Stimulated activated CD4-positive, alpha-beta T cell treated with anti-CD3 and anti-CD28 coated beads, Interleukin-15, amount 100 ng/mL, for 48 hours (primary cell): Measurements from ENCODE around the gene TBC1D4.

Experiments used
- DNase-seq, 2 donors: peaks; one replicate each; pipeline ENCODE4 v3.0.0-alpha.2; 2020; ENCODE audit warnings: low read depth in 2 of 2

Gene TBC1D4

DNA sequence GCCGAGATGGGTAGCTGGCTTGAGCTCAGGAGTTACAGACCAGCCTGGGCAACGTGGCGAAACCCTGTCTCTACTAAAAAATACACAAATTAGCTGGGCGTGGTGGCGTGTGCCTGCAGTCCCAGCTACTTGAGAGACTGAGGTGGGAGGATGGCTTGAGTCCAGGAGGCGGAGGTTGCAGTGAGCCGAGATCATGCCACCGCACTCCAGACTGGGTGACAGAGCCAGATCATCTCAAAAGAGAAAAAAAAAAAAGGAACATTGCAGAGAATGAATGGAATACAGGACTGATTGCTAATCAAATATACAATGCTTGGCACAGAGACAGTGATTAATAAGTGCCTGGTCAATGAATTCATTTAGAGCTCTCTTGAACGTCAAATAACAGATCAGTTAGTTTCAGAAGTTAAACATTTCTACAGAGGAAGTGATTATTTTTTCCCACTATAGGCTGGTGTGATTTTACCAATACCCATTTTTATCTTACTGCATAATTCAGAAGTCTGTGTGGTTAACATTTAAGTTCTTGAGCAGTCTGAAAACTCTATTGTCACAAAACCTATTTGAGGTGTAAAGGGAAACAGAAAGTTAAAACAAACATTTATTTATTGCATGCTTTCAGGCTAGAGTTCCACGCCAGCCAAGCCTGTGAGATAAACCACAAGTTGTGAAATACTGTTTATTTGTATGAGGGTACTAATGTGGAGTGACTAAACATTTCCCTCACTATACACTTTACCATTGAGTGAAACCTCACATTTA is 7.7 kb upstream of the TBC1D4 start:
- DNase-seq: no peak

DNA sequence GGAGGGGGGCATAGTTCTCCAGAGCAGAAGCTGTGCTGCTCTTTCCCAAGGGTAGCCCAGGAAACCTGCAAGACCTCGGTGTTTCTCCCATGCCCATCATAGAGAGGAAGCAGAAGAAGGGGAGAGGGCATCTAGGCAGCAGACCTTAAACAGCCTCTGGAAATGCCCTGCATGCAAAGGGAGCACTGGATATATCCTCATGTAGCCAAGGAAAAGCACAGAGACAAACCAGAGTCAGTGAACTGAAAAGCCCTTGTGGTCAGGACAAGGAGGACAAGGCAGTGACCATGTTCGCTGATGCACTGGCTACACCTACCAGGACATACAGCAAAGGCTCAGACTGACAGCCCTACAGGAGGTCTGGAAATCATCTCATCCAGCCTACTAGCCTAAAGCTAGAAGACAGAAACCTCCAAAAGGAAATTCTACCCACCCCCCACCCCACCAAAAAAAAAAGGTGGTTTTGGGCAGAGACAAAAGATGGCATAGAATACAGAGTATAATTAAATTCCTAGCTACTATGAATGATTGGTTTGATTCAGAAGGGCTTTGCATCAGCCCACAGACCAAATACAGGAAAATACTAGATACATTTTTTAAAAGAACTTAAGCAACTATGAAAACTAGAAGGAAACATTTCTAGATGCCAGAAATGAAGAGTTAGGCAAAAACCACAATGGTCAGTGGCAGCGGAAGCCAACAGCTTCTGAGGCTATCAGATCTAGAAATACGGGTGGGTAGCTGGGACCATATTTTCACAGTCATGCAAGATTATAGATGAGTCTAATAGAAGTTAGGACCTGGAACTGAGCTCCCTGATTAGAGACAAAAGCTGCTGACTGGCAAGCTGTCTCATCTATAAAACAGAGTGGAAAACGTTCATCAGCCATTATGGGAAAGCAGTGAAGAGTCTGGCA is 4.4 kb upstream of the TBC1D4 start:
- DNase-seq: no peak

DNA sequence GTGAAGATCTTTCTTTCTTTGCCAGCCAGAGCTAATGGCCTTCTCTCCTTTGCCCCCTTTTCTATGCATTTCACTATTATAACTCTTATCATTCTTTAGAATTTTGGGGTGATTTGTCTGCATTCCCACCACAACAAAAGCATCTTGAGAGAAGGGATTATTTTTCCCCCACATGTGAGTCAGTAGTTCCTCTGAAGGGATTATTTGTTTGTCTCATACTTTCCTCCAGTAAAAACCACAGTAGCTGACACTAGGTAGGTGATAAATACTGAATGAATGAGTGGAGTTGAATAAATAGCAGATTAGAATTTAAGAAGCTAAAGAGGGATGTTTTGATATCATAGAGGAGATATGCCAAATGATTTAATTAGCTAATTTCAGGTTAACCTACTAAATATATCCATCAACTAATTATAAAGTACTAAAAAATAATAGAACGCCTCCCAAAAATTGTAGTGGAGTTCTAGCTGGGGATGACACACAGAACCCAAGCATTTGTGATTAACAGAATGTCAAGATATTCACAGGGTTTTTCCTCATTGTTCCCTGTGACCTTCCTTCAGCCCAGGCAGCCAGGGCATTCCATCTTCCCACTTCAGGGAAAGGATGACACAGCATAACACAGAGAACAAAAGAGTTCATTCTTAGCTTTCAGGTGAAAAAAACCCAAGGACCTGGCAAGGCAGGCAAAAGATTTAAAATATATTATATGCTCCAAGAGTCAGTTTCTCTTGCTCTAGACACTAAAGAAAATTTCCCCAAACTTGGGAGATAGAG is 3.5 kb upstream of the TBC1D4 start:
- no peak for DNase-seq

DNA sequence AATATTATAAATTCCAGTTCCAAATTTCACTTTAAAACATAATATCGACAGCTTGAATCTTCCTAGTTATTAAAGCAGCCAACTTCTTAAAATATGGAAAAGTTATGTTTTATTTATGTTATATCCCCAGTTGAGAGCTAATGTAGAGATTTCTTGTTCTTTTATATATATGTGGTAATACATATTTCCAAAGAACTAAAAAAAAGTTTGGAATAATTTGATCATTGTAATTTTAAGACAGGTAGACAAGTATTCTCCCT is 781 bp upstream of the TBC1D4 start:
- DNase-seq: no peak

DNA sequence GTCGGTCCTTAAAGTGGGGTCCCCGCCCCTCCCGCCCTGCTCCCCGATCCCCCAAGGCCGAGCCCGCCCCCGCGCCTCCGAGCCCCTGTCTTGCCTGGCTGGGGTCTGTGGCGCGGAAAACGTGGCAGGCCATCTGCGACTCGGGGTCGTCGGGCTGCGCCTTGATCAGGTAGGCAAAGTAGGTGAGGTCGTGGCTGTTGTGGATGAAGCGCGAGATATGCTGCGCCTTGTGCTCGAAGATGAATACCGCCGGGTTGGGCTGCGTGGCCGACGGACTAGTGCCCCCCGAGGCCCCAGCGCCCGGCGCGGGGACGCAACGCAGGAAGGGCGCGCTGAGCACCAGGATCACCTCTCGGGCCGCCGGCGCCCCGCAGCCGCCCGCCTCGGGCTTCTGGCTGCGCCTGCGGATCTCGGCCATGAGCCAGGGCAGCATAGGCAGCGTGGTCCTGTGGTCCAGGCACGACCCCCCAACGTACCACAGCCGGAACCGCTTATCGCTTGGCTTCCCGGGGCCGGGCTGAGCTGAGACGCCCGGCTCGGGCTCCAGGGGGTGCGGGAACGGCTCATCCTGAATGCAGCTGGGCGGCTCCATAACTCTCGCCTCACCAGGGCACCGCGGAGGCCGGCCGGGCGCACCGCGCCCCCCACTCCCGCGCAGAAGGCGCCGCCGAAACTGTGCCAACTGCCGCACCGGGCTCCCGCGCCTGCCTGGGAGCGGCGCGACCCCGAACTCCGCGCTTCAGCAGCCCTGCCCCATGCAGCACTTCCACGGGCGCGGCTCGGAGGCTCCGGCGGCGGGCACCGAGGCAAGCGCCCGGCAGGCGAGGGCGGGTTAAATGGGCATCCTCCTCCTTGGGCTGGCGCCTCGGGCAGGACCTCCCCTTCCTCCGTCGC is 546 bp downstream of the TBC1D4 start:
- no peak for DNase-seq

DNA sequence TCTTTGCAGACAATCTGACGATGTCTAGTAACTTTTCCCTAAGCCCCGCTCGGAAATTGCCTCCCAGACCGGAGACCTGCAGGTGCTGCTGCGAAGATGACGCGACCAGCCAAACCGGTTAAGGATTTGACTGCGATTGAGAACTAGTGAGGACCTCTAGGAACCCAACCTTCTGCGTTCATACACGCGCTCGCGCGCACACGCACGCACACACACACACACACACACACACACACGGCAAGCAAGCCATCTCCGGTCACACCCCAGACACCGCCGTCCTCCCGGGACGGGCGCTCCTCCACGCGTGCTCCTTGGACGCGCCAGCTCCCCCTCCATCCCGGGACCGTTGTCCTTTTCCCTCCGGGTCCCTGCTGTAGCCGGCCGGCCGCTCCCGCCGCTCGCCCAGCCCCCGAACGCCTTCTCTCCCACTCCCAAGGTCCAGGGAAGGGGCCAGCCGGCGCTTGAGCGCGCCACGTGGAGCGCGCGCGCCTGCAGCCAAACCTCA is 1.2 kb downstream of the TBC1D4 start:
- peak in 1 of 2 donors; percentile 16 for DNase-seq

DNA sequence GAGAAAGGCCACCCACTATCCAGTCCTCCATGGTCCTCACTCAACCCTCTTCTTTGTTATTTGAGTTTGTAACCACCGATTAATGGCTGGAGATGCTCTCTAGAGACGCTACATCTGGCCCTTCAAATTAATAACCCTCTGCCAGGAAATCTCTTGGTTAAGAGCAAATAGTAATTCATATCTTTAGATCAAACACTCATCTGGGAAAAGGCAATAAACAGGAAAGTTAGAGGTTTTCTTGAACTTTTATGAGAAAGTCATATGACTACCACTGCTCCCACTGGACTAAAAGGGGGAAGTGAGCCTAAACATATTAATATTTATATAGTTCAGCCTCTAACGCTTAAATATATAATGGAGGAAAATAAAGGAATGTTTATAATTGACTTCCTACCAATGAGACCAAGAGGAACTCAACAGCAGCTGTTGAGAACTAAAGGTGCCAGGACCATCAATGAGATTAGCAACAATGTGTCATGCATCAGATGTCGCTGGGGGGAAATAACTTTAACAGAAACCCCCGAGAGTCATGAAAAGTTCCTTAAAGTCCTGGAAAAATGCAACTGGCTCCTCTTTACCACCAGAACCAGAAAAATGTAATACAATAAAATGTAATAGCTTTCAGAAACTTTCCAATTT is 2.7 kb downstream of the TBC1D4 start:
- no peak for DNase-seq

DNA sequence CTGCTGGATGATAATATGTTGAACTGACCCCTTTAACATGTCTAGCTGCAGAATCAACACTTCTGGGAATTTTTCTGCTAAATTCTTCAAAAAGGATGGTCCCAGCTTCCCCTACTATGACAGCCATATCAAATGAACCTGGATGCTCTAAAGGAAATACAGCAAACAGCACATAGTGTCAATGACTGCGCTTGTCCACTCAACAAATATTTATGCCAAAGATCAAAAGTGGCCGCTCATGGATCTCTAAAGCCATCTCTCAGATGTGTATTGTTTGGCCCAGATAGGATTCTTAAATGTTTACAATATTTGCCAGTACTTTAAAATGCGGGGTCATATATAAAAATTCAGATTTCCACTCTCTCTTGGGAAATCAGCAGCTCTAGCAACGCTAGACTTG is 3.3 kb downstream of the TBC1D4 start:
- no peak for DNase-seq

DNA sequence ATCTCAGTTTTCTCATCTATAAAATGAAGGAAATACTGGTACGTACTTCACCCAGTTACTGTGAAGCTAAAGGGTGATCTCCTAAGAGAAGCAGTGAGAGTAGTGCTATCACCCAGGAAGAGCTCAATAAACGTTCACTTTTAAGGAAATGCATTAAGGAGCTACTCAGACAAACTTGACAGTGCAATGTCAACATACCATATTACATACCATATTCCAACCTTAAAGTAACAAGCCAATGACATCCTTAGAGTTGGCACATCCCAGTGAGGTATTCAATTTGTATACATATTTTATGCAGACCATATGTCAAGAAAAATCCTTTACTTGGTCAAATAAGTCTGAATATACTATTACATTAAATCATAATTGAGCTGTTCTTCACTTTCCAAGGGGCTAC is 7.0 kb downstream of the TBC1D4 start:
- no peak for DNase-seq

DNA sequence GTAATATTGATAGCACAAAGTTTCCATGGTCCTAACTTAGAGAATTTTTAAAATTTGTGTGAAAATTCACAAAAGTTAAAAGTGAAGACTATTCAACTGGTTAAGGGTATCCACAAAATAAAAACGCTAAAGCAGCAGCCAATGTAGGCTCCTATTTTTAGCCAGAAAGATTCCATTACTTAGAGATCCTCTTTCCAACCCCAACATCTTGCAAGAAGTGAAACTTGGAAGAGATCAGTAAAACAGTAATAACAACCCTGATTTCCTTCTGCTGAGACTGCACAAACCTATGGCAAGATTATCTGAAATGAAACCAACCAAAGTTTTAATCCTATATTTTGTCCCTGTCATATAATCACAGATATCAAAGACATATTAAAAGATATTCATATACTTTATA is 8.5 kb downstream of the TBC1D4 start:
- DNase-seq: no peak

DNA sequence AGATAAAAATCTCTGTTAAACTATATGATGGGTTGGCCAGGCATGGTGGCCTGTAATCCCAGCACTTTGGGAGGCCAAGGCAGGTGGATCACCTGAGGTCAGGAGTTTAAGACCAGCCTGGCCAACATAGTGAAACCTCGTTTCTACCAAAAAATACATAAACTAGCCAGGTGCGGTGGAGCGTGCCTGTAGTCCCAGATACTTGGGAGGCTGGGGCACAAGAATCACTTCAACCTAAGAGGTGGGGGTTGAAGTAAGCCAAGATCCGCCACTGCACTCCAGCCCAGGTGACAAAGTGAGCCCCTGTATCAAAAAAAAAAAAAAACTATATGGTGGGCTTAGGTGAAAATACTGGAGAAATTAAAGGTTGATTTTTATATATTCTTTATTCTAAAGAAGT is 11.3 kb downstream of the TBC1D4 start:
- no peak for DNase-seq

DNA sequence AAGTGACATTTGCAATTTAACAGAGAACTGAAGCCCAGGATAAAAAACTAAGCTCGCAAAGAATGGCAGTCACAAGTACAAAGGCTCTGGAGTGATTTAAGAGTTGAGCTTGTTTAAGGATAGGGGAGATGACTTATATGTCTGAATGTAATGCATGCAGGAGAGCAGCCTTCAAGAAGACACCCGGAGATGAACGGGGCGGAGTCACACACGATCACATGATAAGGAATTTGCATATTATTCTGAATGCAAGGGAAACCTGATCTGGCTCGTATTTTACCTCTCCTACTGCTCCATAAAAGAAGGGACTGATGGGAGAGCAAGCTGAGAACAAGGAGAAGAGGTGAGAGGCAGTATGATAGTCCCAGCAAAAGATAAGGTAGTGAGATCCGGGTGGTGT is 12.9 kb downstream of the TBC1D4 start:
- no peak for DNase-seq

DNA sequence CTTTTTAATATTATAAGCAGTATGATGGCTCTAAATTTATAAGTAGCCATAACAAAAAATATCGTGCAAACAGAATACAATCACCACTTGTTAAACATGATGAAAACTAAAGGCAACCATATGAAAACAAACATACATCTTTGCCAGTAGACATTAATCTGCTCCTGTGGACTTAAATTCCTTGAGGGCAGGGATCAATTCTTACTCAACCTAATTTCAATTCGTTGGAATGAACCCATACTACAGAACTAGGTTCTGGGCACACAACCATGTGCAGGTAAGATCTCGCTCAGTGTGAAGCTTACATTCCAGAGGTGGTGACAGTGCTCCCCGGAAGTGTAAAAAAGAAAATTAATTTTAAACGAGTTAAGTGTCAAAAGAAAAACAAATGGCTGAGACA is 13.4 kb downstream of the TBC1D4 start:
- no peak for DNase-seq

DNA sequence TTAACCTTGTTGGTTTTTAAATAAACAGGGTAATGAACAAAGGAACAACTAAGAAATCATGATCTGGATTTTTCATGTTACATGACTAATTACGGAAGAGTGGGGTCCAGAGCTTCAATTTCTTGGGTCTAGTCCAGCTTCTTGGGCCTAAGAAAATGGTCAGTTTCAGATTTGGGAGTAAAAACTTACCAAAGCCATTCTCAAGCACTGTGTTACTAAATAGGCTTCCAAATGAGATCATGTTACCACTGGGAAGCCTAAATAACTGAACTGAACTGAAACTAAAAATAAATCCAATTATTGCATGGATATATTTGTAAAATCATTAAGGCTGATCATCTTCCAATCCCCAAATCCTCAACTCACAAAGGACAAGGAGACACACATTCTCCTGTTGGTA is 13.9 kb downstream of the TBC1D4 start:
- DNase-seq: no peak

DNA sequence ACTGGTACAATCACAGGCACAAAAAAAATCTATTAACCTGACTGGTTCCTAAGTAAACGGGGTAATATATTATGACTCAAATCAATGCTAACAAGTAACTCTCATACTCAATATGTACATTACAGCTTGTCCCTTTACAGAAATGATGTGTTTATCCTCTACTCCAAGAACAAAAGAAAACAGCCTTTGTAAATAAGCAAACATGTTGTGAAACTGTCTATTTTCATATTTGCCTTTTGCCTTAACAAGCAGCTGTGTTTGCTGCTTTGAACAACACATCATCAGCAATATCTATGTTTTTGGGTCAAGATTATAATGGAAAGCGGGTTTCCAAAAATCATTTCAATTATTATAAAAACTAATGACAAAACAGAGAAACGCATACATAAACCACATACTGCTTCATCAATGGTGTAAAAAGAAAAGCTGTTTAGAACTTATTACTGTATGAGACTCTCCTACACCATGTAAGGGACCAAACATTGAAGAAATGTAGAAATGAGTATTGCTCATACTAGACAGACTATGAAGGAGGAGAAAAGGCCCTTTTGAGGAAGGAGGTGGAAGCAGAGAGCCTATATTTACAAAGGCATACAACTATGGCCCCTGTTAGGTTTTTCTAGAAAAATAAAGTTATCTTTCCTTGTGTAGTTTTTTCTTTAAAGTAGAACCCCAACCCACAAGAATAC is 14.8 kb downstream of the TBC1D4 start:
- DNase-seq: no peak

DNA sequence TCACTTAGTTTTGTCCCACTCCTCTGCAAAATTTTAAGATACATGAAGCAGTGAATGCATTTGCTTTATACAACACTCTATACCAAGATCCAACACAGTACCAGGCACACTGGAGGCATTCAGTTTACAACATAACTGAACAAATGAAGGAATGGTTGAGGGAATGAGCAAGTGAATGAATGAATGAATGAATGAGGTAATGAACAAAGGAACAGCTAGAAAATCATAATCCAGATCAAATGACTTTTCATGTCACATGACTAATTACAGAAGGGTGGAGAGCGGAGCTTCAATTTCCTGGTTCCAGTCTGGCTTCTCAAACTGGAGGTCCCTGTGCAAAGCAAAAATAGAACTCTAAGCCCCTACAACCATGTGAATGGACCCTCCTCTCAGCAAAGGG is 16.7 kb downstream of the TBC1D4 start:
- DNase-seq: no peak

DNA sequence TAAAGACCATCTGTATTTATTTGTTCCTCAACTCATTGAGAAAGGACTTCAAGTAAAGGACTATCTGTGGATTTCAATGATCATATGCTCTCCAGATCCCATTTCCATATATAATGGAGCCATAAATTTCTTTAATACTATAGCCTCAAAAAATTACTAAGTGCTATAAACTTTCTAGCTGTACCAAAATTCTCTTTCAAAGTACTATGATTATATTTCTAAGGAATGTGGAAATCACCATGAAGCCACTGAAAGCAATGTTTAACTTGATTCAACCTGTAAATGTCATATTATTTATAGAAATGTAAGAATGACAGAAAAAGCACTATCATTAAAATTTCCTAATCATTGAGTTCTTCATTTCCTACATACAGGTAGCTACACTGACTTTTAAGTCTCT is 20.7 kb downstream of the TBC1D4 start:
- no peak for DNase-seq

DNA sequence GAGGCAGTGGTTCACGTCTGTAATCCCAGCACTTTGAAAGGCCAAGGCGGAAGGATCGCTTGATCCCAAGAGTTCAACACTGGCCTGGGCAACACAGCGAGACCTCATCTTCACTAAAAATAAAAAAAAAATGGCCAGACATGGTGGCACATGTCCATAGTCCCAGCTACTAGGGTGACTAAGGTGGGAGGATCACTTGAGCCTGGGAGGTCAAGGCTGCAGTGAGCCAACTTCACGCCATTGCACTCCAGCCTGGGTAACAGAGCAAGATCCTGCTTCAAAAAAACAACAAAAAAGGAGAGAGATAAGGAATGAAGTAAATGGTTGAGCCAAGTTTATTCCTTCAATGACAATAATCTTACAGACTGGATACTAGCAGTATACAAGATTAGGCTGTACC is 21.3 kb downstream of the TBC1D4 start:
- no peak for DNase-seq

DNA sequence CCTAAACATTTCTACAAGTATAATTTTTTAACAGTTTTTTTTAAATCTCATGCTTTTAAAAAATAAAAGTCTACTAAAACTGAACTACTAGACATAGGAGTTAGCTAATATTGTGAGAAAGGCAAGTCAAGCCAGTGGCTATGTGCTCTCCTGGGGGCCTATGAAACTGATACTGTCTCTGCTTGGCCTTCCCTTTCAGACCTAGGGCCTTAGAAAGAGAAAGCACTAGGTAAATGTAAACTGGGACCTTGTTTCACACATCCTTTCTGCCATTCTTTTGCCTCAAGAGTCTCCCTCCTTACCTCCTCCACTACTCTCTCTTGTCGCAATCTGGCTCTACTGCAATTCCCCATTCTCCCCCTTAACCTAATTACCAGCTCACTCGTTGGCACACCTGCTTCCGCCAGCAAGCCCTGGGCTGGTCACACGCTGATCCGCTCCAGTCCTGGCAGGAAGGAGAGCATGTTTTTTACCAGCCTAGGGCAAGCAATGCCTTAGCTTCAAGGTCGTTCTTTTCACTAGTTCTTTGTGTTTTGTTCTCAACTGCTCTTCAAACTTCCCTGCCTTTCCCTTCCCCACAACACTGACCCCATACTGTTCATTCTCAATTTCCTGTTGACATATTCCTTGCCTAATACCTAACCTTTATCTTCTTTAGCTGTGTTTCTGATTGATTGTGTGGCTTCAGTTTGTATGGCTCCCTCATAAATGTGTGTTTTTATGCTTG is 23.1 kb downstream of the TBC1D4 start:
- DNase-seq: no peak

DNA sequence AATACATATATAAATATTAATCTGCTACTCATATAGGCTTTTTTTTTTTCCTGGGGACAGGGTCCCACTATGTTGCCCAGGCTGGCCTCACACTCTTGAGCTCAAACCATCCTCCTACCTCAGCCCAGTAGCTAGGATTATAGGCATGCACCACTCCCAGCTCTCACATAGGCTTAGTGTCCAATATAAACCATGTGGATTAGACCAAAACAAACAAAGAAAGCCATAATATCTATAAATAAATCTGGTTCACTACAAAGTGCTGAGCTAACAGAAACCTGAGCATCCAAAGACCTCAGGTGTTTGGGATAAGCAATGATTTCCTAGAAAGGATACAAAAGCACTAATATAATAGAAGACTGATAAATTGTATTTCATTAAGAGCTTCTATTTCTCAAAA is 26.0 kb downstream of the TBC1D4 start:
- DNase-seq: no peak
